ENCODE measurements around the gene ISLR2.

Gene ISLR2

GRCh38 chr15:74133694-74134386 is 3.5 kb downstream of the ISLR2 start:
- DNase-seq: no peak
- Mint-ChIP-seq H3K27ac (no peak overlapping the region), H3K27me3 (ENCODE audit: low read depth, poor library complexity) (peaks cover 76% of the 10 kb centered on the region), H3K4me3 (peak overlapping the region; percentile 75), H3K4me1 (peaks cover 80% of the 10 kb centered on the region), H3K9me3 (peaks cover 18% of the 10 kb centered on the region), H3K36me3 (ENCODE audit: low read depth) (peaks cover 5% of the 10 kb centered on the region)
- TF ChIP-seq, protein P1, sequence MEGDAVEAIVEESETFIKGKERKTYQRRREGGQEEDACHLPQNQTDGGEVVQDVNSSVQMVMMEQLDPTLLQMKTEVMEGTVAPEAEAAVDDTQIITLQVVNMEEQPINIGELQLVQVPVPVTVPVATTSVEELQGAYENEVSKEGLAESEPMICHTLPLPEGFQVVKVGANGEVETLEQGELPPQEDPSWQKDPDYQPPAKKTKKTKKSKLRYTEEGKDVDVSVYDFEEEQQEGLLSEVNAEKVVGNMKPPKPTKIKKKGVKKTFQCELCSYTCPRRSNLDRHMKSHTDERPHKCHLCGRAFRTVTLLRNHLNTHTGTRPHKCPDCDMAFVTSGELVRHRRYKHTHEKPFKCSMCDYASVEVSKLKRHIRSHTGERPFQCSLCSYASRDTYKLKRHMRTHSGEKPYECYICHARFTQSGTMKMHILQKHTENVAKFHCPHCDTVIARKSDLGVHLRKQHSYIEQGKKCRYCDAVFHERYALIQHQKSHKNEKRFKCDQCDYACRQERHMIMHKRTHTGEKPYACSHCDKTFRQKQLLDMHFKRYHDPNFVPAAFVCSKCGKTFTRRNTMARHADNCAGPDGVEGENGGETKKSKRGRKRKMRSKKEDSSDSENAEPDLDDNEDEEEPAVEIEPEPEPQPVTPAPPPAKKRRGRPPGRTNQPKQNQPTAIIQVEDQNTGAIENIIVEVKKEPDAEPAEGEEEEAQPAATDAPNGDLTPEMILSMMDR (IDR thresholded peaks at IDR 0.05): no peak

GRCh38 chr15:74134387-74135027 is 4.1 kb downstream of the ISLR2 start:
- DNase-seq: peak; percentile 73
- peak overlapping the region; percentile 75 for H3K4me3 Mint-ChIP-seq
- H3K27ac Mint-ChIP-seq: no peak overlapping the region
- peaks cover 80% of the 10 kb centered on the region for H3K4me1 Mint-ChIP-seq
- H3K36me3 Mint-ChIP-seq (ENCODE audit: low read depth): peaks cover 5% of the 10 kb centered on the region
- peaks cover 18% of the 10 kb centered on the region for H3K9me3 Mint-ChIP-seq
- TF ChIP-seq, protein P1 (IDR thresholded peaks at IDR 0.05): peak; percentile 48
- H3K27me3 Mint-ChIP-seq (ENCODE audit: low read depth, poor library complexity): peaks cover 69% of the 10 kb centered on the region

GRCh38 chr15:74135041-74135565 is 4.7 kb downstream of the ISLR2 start:
- H3K27ac Mint-ChIP-seq: no peak overlapping the region
- H3K9me3 Mint-ChIP-seq: peaks cover 18% of the 10 kb centered on the region
- peaks cover 5% of the 10 kb centered on the region for H3K36me3 Mint-ChIP-seq (ENCODE audit: low read depth)
- TF ChIP-seq, protein P1 (IDR thresholded peaks at IDR 0.05): no peak
- peaks cover 63% of the 10 kb centered on the region for H3K27me3 Mint-ChIP-seq (ENCODE audit: low read depth, poor library complexity)
- peaks cover 80% of the 10 kb centered on the region for H3K4me1 Mint-ChIP-seq
- no peak for DNase-seq
- H3K4me3 Mint-ChIP-seq: peak overlapping the region; percentile 75

- Mint-ChIP-seq H3K4me1 (peaks cover 76% of the 10 kb centered on the region), H3K27me3 (ENCODE audit: low read depth, poor library complexity) (peaks cover 50% of the 10 kb centered on the region), H3K4me3 (peak overlapping the region; percentile 82), H3K27ac (peak overlapping the region; percentile 78), H3K36me3 (ENCODE audit: low read depth) (peaks cover 5% of the 10 kb centered on the region), H3K9me3 (peaks cover 18% of the 10 kb centered on the region)
- DNase-seq: no peak
- TF ChIP-seq, protein P1 (IDR thresholded peaks at IDR 0.05): no peak
These were observed 6.1 kb downstream of the ISLR2 start for GRCh38 chr15:74136540-74136813.

DNA sequence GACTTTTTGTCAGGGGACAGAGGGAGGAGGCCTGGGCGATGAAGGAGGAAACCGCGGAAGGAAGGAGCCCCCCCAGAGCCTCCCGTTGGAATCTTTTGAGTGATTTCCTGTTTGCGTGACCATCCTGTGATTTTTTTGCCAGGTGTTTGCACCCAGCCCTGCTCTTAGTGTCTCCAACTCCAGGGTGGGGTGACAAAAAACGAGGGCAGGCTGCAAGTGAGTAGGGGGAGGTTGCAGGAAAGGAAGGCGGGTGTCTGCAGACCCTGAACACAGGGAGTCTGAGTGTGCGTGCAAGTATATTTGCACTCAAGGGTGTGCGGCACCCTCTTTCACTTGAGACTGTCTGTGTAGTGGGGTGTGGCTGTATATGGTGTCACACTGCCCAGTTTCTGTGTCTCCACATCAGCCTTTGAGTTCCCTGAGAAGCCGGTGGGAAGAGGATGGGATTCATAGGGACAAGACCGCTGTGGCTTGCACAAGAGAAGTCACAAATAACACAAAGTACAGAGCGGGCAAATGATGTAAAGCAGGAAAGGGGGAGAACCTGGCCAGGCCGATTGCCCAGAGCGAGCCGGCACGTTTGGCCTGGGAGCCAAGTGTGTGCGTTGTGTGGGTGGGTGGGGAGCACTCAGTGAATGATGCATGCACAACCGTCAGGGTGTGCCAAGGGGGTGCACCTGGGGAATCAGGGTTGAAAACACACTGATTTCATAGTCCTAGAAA is 6.6 kb downstream of the ISLR2 start:
- Mint-ChIP-seq H3K27me3 (ENCODE audit: low read depth, poor library complexity) (peaks cover 45% of the 10 kb centered on the region), H3K9me3 (peaks cover 14% of the 10 kb centered on the region), H3K36me3 (ENCODE audit: low read depth) (peaks cover 4% of the 10 kb centered on the region), H3K4me3 (peak overlapping the region; percentile 82), H3K4me1 (peaks cover 71% of the 10 kb centered on the region), H3K27ac (peak overlapping the region; percentile 78)
- TF ChIP-seq, protein P1 (IDR thresholded peaks at IDR 0.05): no peak
- no peak for DNase-seq
